Measurements from ENCODE around the gene YWHAQ. TPM values are rescaled to one million over a fixed set of nuclear protein-coding genes. Genes with fewer than 3 reads are reported as not detected.
A peak's percentile ranks its signal among the peaks of the same experiment; 100 is the strongest.

The YWHAQ gene
- total RNA-seq, 2 experiments from 2014 or later = 300 to 316 TPM

GRCh38 chr2:9652267-9652666, 21.5 kb upstream of the YWHAQ start:
- Mint-ChIP-seq H3K27ac (no peak overlapping the region), H3K36me3 (peaks cover 13% of the 10 kb centered on the region), H3K4me3 (no peak overlapping the region), H3K27me3 (peaks cover 11% of the 10 kb centered on the region), H3K9me3 (ENCODE audit: low read depth) (peaks cover 5% of the 10 kb centered on the region), H3K4me1 (peaks cover 68% of the 10 kb centered on the region)
- DNase-seq (no peak), ATAC-seq (no peak)
- CTCF ChIA-PET = no interaction called here

GRCh38 chr2:9650119-9650821, 19.5 kb upstream of the YWHAQ start:
- DNase-seq (no peak), ATAC-seq (no peak)
- H3K9me3 Mint-ChIP-seq (ENCODE audit: low read depth) = peaks cover 5% of the 10 kb centered on the region
- CTCF ChIA-PET = interaction anchor here (1.0 to 1.7 kb wide), 3 partner anchors 20 to 86 kb away, joined by 3 to 5 read pairs (median 4); partner anchors contain the start of gene YWHAQ
- H3K27ac Mint-ChIP-seq = no peak overlapping the region
- peaks cover 13% of the 10 kb centered on the region for H3K36me3 Mint-ChIP-seq
- no peak overlapping the region for H3K4me3 Mint-ChIP-seq
- peaks cover 15% of the 10 kb centered on the region for H3K27me3 Mint-ChIP-seq
- peaks cover 52% of the 10 kb centered on the region for H3K4me1 Mint-ChIP-seq

GRCh38 chr2:9649261-9649660, 18.5 kb upstream of the YWHAQ start:
- ATAC-seq = no peak

DNA sequence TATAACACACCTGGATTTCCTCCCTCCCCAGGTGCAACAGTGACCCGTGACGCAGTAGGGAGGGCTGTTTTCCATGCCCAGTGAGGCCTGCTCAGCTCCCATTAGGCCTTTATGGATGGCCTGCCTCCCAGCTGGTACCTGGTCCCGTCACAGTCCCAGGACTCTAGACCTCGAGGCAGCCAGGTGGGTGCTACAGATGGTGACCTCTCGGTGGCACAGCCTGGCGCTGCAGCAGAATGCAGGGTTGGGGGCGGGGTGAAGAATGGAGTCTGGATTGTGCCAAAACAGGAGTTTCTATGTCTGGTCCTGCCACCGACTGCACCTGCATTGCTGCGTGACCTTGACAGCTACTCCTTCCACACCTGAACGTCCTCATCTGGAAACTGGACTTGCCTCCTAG, 18.0 kb upstream of the YWHAQ start:
- Mint-ChIP-seq H3K27ac (no peak overlapping the region), H3K9me3 (ENCODE audit: low read depth) (peaks cover 5% of the 10 kb centered on the region), H3K4me1 (peaks cover 39% of the 10 kb centered on the region), H3K4me3 (no peak overlapping the region), H3K27me3 (peaks cover 13% of the 10 kb centered on the region), H3K36me3 (peaks cover 13% of the 10 kb centered on the region)
- CTCF ChIA-PET = interaction anchor here (1.2 to 1.7 kb wide), 3 partner anchors 11 to 18 kb away, joined by 3 to 5 read pairs (median 3); partner anchors contain the start of gene YWHAQ
- DNase-seq (no peak), ATAC-seq (no peak)

More at GRCh38 chr2:9649261-9649660, 18.5 kb upstream of the YWHAQ start:
- Mint-ChIP-seq H3K27me3 (peaks cover 15% of the 10 kb centered on the region), H3K4me3 (no peak overlapping the region), H3K36me3 (peaks cover 13% of the 10 kb centered on the region), H3K27ac (no peak overlapping the region), H3K4me1 (peaks cover 43% of the 10 kb centered on the region), H3K9me3 (ENCODE audit: low read depth) (peaks cover 5% of the 10 kb centered on the region)
- CTCF ChIA-PET = interaction anchor here (1.2 to 1.7 kb wide), 4 partner anchors 11 to 87 kb away, joined by 3 to 5 read pairs (median 4); partner anchors contain the start of gene YWHAQ
- DNase-seq = no peak

DNA sequence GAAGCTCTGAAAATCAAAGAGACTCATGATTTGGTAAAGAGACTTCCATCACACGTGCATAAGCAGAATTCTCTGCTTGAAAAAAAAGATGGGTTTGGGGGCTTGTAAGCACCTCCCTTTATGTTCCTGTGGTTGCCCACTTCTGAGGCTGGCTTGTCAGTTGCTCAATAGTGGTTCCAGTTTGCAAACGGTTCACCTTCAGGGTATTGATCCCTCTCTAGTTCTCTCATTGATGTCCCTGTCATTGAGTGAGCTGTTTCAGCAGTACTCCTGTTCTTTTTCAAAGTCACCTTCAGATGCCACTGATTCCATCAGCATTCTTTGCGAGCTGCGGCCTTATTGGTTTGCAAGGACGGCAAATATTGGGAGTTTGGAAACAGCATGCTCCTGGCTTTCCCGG, 17.1 kb upstream of the YWHAQ start:
- H3K27me3 Mint-ChIP-seq = peaks cover 8% of the 10 kb centered on the region
- peaks cover 5% of the 10 kb centered on the region for H3K9me3 Mint-ChIP-seq (ENCODE audit: low read depth)
- no peak overlapping the region for H3K4me3 Mint-ChIP-seq
- H3K36me3 Mint-ChIP-seq = peaks cover 13% of the 10 kb centered on the region
- no peak for DNase-seq
- ATAC-seq = no peak
- CTCF ChIA-PET = no interaction called here
- H3K27ac Mint-ChIP-seq = no peak overlapping the region
- H3K4me1 Mint-ChIP-seq = peaks cover 39% of the 10 kb centered on the region

- no peaks in the 10 kb centered on the region for H3K9me3 Mint-ChIP-seq (ENCODE audit: low read depth)
- ATAC-seq (no peak), DNase-seq (no peak)
- H3K4me3 Mint-ChIP-seq = no peak overlapping the region
- peaks cover 6% of the 10 kb centered on the region for H3K36me3 Mint-ChIP-seq
- CTCF ChIA-PET = interaction anchor here (1.7 kb wide), 1 partner anchor 9 kb away, joined by 7 read pairs; no protein-coding TSS in a partner anchor
- no peak overlapping the region for H3K27ac Mint-ChIP-seq
- H3K4me1 Mint-ChIP-seq = peaks cover 52% of the 10 kb centered on the region
- peaks cover 5% of the 10 kb centered on the region for H3K27me3 Mint-ChIP-seq
Observed at GRCh38 chr2:9646196-9647030, 15.6 kb upstream of the YWHAQ start.

DNA sequence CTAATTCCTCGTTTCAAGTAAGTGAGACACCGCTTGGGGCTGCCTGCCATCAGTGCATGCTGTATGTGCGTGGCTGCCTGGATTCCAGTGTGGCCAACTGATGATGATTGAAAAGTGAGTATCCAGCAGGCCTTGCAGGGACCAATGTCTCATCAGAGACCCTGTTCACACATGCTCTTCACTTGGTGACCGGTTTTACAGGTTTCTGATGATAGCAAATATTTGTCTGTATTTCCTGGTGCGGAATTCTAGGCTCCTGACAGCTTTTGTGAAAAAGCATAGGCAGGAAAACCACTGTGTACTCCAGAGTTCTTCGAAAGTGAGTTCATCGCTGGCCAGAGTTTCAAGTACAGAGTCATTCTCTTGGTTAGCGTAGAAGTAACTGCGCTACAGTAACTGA, 13.8 kb upstream of the YWHAQ start:
- Mint-ChIP-seq H3K4me1 (peaks cover 49% of the 10 kb centered on the region), H3K4me3 (no peak overlapping the region), H3K9me3 (ENCODE audit: low read depth) (no peaks in the 10 kb centered on the region), H3K36me3 (no peaks in the 10 kb centered on the region), H3K27ac (no peak overlapping the region), H3K27me3 (peaks cover 5% of the 10 kb centered on the region)
- CTCF ChIA-PET = no interaction called here
- DNase-seq = no peak
- no peak for ATAC-seq

DNA sequence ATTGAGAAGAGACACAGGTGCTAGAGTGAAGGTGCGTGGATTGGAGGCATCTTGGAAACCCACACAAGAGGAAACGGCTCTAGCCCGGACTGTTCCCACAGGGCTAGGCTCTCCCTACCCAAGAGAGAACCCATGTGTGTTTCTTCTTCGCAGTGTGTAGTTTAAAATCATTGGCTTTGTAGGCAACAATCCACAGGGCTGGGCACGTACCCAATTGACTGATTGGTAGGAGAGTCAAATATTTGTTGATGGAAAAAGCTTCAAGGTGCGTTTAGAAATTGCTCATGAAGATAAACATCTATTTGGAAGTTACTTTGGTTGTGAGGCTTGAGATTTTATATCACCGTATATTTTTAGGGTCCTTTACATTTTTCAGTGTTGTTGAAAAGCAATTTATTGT, 13.2 kb upstream of the YWHAQ start:
- ATAC-seq = no peak
- peaks cover 43% of the 10 kb centered on the region for H3K4me1 Mint-ChIP-seq
- CTCF ChIA-PET = no interaction called here
- no peaks in the 10 kb centered on the region for H3K36me3 Mint-ChIP-seq
- DNase-seq = no peak
- peaks cover 6% of the 10 kb centered on the region for H3K27me3 Mint-ChIP-seq
- no peak overlapping the region for H3K4me3 Mint-ChIP-seq
- no peaks in the 10 kb centered on the region for H3K9me3 Mint-ChIP-seq (ENCODE audit: low read depth)
- H3K27ac Mint-ChIP-seq = no peak overlapping the region

- peak; percentile 71 for DNase-seq
- Mint-ChIP-seq H3K36me3 (no peaks in the 10 kb centered on the region), H3K27me3 (peaks cover 3% of the 10 kb centered on the region), H3K9me3 (ENCODE audit: low read depth) (no peaks in the 10 kb centered on the region), H3K4me1 (peaks cover 43% of the 10 kb centered on the region), H3K4me3 (peak overlapping the region; percentile 53), H3K27ac (peak overlapping the region; percentile 77)
- ATAC-seq = peak; percentile 78
- CTCF ChIA-PET = interaction anchor here (0.6 to 1.1 kb wide), 2 partner anchors 11 to 95 kb away, joined by 4 read pairs; partner anchors contain the start of gene YWHAQ
Observed at GRCh38 chr2:9641641-9642040, 10.8 kb upstream of the YWHAQ start.

GRCh38 chr2:9640403-9641104, 9.8 kb upstream of the YWHAQ start:
- CTCF ChIA-PET = interaction anchor here (1.1 kb wide), 1 partner anchor 10 kb away, joined by 4 read pairs; the partner anchor contains the start of gene YWHAQ
- no peak for DNase-seq
- ATAC-seq = no peak
- no peak overlapping the region for H3K4me3 Mint-ChIP-seq
- peaks cover 43% of the 10 kb centered on the region for H3K4me1 Mint-ChIP-seq
- peaks cover 3% of the 10 kb centered on the region for H3K27me3 Mint-ChIP-seq
- H3K27ac Mint-ChIP-seq = peak overlapping the region; percentile 13
- no peaks in the 10 kb centered on the region for H3K9me3 Mint-ChIP-seq (ENCODE audit: low read depth)
- no peaks in the 10 kb centered on the region for H3K36me3 Mint-ChIP-seq

DNA sequence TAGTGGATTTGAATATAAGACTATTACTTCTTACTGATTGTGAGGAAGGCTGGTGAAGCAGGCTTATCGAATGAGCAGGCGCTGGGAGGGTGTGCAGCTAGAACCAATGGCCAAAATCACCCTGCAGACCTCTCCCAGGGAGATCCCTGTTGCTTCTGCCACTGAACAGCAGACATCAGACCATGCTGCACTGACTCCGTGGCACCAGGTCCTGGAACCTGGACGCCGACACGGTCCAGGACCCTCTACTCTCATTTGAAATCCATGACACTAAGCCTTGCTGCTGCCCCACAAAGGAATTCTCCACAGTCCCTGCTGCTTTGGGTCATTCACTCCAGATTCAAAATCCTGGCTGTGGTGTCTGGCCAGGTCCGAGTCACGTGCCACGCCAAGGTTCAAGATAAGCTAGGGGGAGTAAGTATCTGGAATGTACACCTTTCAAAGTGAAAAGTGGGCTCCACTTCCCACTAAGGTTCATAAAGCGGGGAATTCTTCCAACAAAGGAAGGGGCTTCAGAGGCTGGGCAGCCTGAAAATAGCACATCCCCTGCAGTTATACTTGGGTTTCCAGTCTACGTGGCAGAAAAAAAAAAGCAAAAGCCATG, 9.0 kb upstream of the YWHAQ start:
- no peaks in the 10 kb centered on the region for H3K9me3 Mint-ChIP-seq (ENCODE audit: low read depth)
- ATAC-seq (no peak), DNase-seq (no peak)
- H3K4me1 Mint-ChIP-seq = peaks cover 43% of the 10 kb centered on the region
- CTCF ChIA-PET = no interaction called here
- no peaks in the 10 kb centered on the region for H3K36me3 Mint-ChIP-seq
- peaks cover 3% of the 10 kb centered on the region for H3K27me3 Mint-ChIP-seq
- no peak overlapping the region for H3K27ac Mint-ChIP-seq
- no peak overlapping the region for H3K4me3 Mint-ChIP-seq

GRCh38 chr2:9639000-9639602, 8.3 kb upstream of the YWHAQ start:
- no peak overlapping the region for H3K4me3 Mint-ChIP-seq
- ATAC-seq (no peak), DNase-seq (no peak)
- CTCF ChIA-PET = interaction anchor here (1.4 kb wide), 1 partner anchor 8 kb away, joined by 4 read pairs; the partner anchor contains the start of gene YWHAQ
- peaks cover 3% of the 10 kb centered on the region for H3K27me3 Mint-ChIP-seq
- H3K27ac Mint-ChIP-seq = no peak overlapping the region
- no peaks in the 10 kb centered on the region for H3K9me3 Mint-ChIP-seq (ENCODE audit: low read depth)
- peaks cover 43% of the 10 kb centered on the region for H3K4me1 Mint-ChIP-seq
- no peaks in the 10 kb centered on the region for H3K36me3 Mint-ChIP-seq

Data from activated CD8-positive, alpha-beta memory T cell treated with anti-CD3 and anti-CD28 coated beads, Interleukin-2, amount 10 ng/mL, durations not matched to agents 7 days and 5 days (primary cell).